Peyer's patch (tissue), 4 donors: ENCODE results near the gene TMEM131.

ENCODE experiments used
- CTCF ChIP-seq, 6 experiments: fragments of 450-650 bp in 4 of 6; fragments of 200-600 bp in 2 of 6; sonication (generic) in 1 of 6; IDR thresholded peaks; one replicate each; pipeline ENCODE4 v1.5.1; 2017 to 2019; ENCODE audit warnings: antibody characterized with exemption in 6 of 6, mild to moderate bottlenecking in 3 of 6, moderate library complexity in 1 of 6
- POLR2A ChIP-seq, 2 donors: fragments of 450-650 bp; IDR thresholded peaks; one replicate each; pipeline ENCODE4 v1.5.1; 2017; ENCODE audit warnings: antibody characterized with exemption in 2 of 2, mild to moderate bottlenecking in 2 of 2, moderate library complexity in 2 of 2

- TF ChIP-seq CTCF (IDR thresholded peaks at IDR 0.05) (no peak), POLR2A (IDR thresholded peaks at IDR 0.05) (no peak)
Observed at GRCh38 chr2:97948926-97949325, 46.8 kb downstream of the TMEM131 start.
